GM19099 (cell line): ENCODE data around the gene WDR20.

Experiments used
- POLR2A ChIP-seq: IDR thresholded peaks from 3 replicates; pipeline ENCODE4 v1.6.1; 2011; ENCODE audit warnings: low read depth; ENCODE audit not compliant: insufficient read length; ENCODE audit errors: extremely low read depth

The WDR20 gene

DNA sequence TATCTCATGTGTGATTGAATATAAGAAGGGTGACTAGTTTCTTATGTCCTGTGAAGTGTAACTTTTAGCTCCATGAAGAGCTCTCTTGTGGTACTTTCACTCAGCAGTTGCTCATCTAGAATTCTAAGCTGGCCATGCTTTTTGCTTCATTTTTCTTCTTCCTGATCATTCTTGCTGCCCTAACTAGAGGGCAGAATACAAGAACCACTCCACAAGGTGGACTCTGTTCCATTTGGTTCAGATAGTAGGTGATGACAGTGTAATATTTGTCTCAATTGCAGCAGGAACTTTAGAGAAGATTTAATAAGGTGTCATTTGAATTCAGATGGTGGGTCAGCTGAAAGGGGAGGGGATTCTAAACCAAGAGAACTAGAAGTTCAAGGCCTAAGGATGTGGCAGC, 17.6 kb downstream of the WDR20 start:
- TF ChIP-seq POLR2A = no peak

DNA sequence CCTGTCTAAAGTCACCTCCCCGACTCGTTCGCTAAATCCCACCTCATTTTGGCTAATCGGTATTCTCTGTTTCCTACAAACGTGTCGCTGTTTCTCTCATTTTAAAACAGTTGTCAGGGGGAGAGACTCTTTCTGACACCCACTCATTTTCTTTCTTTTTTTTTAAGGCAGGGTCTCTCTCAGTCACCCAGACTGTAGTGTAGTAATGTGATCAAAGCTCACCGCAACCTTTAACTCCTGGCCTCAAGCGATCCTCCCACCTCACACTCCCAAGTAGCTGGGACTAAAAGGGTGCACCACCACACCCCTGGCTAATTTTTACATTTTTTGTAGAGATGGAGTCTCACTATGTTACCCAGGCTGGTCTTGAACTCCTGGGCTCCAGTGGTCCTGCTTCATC, 19.1 kb downstream of the WDR20 start:
- no peak for TF ChIP-seq POLR2A

DNA sequence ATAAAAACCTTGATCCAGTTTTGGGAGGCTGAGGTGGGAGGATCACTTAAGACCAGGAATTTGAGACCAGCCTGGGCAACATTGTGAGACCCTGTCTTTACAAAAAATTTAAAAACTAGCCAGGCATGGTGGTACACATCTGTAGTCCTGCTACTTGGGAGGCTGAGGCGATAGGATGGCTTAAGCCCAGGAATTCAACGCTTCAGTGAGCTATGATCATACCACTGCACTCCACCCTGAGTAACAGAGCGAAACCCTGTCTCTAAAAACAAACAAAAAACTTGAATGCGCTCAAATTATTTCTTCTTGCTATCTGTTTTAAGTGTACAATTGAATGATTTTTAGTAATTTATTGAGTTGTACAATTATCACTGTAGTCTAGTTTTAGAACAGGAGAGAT, 20.1 kb downstream of the WDR20 start:
- no peak for TF ChIP-seq POLR2A

DNA sequence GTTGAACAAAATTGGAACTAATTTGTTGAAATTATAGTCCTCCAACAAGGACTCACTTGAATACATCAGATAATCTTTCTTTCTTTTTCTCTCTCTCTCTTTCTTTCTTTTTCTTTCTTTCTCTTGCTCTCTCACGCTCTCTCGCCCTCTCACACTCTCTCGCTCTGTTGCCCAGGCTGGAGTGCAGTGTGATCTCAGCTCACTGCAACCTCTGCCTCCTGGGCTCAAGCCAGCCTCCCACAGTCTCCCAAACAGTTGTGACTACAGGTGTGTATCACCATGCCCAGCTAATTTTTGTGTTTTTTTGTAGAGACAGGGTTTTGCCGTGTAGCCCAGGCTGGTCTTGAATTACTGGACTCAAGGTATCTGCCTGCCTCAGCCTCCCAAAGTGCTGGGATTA, 22.8 kb downstream of the WDR20 start:
- TF ChIP-seq POLR2A = no peak

DNA sequence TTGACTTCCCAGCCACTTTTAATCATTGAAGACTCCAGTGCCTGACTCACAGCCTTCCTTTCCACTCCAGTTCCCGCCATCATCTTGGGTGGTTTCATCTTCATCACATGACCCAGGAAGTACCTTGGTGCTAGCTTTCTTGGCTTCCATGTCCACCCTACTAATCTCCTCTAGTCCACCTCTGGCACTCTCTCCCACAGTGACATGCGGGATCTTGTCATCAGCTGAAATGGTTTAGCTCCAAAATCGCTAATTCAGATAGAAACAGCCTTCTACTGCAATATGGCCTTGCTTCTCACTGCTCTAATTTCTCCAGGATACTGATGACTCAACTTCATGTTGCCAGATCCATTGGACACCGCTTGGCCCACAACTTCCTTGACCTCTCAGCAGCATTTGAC, 24.5 kb downstream of the WDR20 start:
- no peak for TF ChIP-seq POLR2A

DNA sequence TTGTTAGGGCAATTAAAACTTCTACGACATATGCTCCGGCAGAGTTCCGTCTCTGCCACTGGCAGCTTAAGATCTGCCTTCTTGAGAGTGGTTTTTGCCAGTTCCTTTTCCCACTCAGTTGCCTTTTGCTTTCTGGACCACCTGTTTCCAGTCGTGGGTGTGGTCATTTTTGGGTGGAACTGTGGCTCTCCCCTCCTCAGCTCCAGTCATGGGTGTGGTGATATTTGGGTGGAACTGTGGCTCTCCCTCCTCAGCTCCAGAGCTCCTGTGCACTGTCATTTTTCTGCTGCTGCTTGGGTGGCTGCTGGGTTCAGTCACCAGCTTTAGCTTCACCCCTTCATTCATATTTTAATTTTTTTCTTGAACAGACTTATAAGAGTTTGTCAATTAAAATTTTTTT, 25.3 kb downstream of the WDR20 start:
- TF ChIP-seq POLR2A = no peak

DNA sequence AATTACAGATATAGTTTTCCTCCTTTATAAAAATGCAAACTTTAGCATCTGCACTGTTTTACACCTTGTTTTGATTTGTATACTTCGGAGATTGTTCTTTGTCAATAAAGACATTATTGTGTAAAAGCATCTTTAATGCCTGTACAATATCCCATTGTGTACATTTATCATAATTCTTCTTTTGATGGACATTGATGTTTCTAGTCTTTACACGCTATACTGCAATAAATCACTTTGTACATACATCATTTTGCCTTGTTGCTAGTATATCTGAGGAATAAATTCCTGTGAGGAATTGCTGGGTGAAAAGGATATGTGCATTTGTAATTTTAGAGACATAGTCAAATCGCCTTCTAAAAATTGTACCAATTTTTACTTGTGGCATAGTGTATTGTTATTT, 30.4 kb downstream of the WDR20 start:
- no peak for TF ChIP-seq POLR2A

DNA sequence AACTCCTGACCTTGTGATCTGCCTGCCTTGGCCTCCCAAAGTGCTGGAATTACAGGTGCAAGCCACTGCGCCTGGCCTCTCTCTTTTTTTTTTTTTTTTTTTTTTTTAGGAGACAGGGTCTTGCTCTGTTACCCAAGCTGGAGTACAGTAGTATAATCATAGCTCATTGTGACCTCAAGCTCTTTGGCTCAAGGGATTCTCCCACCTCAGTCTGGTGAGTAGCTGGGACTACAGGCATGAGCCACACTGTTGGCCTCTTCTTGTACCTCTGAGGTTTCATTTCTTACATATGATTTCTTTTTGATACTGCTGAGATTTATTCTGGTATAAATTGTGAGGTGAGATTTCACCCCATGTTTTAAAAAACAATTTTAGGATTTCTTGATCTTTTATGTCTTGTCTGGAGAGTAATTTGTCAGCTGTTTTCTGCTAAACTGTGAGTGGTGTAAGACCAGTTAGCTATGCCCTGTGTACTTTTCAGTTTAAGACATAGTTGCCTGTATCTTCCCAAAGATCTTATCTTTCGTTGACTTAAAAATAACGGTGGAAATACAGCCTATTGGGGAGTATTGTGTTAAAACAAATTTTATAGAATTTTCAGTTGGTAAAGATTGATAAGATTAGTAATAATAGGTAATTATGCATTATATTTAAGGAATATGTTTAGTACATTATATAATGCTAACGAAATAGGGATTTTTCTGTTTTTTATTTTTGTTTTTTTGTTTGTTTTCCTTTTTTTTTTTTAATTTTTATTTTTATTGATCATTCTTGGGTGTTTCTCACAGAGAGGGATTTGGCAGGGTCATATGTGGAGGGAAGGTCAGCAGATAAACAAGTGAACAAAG, 31.7 kb downstream of the WDR20 start:
- no peak for TF ChIP-seq POLR2A

DNA sequence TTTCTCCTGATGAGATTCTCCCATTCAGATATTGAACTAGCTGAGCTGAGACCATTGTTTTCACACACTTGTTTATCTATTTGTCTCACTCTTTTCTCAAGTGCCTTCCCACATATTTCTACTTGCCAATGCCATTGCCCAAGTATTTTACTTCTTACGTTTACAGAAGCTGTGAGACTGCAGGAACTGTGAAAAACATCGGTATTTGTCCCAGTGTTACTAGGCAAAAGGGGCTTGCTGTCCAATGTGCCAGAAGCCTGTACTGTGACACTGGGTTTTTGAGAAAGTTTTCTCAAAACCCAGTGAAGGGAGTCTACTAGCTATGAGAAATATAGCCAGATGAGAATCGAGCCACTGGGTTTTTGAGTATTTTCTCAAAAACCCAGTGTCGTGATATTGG, 37.5 kb downstream of the WDR20 start:
- no peak for TF ChIP-seq POLR2A

DNA sequence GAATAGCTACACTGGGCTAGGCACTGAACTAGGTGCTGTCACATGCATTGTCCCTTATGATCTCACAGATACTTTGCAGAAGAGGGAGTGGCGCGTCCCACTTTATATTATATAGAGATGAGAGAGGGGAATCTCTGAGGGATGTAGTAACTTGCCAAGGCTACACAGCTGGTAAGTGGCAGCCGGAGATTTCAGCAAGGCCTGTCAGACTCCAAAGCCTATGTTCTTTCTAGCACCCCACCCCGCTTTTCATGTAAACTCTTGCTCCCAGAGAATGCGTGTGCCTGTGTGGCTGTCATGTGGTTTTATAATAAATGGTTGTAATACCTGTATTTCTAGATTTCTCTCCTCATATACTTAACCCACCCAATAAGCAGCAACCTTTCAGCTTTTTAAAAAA, 39.1 kb downstream of the WDR20 start:
- TF ChIP-seq POLR2A = no peak

DNA sequence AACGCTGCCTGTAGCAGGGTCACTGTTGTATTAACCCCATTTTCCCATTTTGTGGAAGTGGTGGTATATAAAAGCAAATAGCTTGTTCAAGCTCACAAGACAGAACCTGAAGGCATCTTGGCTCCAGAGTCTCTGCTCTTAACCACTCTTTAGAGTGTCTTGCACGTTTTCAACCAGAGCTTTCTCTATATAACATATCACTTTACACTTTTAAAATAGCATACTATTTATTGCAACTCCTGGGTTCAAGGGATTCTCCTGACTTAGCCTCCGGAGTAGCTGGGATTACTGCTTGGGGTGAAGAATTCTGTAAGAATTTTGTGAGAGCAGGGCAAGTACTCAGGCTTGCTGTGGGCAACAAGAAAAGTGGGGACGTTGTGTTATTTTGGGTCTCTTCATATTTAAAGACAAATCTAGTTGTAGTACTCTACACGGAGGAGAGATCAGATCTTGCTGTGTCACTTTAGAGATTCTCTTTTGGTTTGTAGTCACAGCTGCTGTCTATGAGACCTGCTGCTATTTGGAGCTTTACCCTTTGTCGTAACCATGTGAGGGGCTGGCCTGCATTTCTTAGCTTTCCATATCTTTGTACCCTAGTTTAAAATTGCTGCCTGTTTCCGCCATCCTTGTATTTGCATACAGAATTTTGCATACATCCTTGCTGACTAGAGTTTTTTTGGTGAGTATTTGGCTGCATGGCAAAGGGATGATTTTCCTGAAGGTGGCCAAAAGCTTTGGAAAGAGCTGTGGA, 40.7 kb downstream of the WDR20 start:
- TF ChIP-seq POLR2A = no peak

DNA sequence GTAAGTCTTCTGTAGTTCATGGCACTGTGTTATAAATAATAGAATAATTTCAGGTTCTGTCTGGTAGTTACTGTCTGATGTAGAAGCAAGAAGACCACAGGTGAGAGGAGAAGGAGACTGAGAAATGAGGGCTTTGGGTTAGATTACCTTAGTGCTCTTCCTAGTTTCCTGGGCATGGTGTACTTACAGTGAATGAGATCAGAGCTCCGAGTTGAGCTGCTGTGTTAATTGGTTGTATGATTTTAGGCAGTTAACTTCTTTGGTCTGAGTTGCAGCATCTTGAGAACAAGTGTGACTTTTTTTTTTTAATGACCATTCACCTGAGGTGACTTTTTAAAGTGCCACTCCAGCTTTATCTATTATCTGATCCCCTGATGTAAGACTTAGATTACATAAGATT, 41.5 kb downstream of the WDR20 start:
- TF ChIP-seq POLR2A = no peak

DNA sequence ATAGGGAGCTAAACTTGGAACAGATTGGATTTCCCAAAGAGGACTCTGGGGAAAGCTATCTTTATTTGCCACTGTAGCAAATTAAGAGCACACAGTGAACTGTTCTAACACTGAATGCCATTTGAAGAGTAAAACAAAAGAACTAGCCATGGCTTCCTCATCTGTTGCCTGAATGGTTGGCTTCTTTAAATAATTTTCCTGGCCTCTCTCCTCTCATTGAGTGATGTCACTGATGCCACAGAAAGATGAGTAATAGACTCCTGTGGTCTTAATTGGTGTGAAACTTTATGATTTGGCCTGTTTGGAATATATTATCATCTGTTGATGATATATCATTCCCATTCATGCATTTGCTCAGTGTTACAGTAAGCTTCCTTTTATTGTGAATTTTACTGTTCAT, 42.5 kb downstream of the WDR20 start:
- no peak for TF ChIP-seq POLR2A

DNA sequence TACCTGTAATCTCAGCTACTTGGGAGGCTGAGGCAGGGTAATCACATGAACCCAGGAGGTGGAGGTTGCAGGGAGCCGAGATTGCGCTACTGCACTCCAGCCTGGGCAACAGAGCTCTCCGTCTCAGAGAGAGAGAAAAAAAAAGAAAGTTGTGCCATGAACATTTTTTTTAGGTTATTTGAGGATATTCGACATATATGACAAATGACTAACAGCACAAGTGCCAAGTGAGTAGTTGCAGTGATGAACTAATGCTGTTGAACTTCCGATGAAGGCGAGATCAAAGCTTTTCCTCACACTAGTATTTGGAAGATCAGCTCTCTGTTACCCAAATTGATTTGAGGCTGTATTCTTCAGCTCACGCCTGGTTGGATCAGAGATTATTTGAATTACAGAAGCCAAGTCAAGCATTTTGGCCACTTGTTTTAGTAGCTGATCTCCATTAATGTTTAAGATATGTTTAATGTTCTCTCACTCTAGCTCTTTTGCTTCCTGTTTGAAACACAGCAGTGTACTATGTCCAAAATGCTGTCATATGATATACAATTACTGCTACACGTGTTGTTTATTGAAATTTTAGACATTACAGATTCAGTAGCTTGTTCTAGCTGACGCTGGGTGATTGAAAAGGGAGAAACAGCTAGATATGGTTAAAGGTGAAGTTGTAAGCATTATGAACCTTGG, 43.4 kb downstream of the WDR20 start:
- no peak for TF ChIP-seq POLR2A

DNA sequence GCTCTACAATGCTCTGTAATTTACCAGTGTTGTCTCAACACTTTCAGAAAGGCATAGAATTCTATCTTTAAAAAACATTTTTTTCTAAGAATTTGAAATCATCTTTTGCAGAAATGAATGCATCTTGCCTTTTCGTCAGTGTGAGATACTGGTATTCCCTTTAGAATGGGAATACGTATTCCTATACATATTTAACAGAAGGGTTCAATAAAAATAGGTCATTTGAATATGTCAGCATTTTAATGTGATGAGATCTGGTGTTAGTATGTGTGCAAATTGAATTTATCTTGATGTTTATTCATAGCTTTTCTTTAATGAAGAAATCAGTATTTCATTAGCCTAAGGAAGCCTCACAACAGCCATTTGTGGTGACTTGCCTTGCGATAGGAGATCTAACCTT, 44.2 kb downstream of the WDR20 start:
- TF ChIP-seq POLR2A = no peak

DNA sequence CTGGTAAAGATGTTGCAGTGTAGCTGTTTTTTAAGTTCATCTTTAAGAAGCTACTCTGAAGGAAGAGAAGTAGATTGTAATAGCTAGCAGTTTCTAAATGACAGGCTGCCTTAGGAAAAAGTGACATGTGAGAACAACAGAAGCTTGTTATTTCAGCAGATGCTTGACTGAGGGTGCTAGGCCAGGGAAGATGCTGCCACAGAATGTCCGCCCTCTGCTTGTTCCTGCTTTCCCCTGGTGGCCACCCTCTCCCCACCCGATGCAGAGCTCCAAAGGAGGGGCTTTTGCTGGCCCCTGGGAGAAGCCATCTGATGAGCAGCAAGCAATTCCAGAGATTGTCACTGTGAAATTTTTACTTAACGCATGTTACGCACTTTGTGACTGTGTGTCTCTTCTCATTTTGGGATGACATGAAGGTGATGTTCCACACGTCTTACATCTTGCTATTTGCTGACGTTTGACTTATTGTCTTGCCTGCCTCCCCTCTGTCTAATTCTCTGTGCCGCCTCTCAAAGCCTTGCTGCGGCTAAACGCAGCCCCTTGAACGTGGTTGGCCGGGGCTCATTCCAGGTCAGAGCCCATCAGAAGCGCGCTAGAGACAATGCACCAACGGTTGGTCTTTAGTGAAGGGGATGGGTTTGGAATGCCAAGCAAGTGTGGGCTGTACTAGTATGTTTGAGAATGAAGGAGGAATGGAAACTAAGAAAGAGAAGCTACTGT, 44.8 kb downstream of the WDR20 start:
- TF ChIP-seq POLR2A = no peak

DNA sequence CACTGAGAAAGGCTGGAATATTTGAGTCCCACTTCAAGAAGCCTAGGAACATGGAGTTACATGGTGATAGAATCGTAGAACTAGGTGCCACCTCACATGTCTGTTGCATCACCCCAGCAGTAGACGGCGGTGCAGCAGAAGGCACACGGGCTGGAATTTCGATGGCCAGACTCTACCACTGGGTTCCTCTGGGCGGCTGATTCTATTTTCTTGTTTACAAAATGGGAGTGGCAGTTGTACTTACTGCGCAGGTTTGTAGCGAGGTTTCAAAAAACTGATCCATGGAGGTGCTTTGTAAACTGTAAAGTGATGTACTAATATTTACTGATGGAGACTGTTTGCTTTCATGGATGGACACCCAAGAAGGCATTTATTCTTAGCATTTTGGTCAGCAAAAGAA, 45.7 kb downstream of the WDR20 start:
- no peak for TF ChIP-seq POLR2A
